GM23338 (cell line): ENCODE measurements around the gene CNTNAP4. TPM values are rescaled to one million over a fixed set of nuclear protein-coding genes. Genes with fewer than 3 reads are reported as not detected.

Experiments
- ATAC-seq: fragments of 200-7000 bp; cut with Tn5 transposase; 3 replicates; pipeline ENCODE4 v1.9.1; 2020
- DNase-seq: peaks from one replicate; pipeline ENCODE4 v3.0.0-alpha.2; 2015; ENCODE audit warnings: low spot score
- H2AFZ ChIP-seq: fragments of 200-600 bp; sonication (generic); 2 replicates; pipeline ENCODE4 v1.8.0; 2016; ENCODE audit warnings: antibody characterized with exemption, mild to moderate bottlenecking, moderate library complexity
- H3F3A ChIP-seq: fragments of 200-600 bp; sonication (generic); replicated peaks from 2 replicates; pipeline ENCODE4 v1.8.0; 2017; ENCODE audit warnings: antibody characterized with exemption, mixed run types, low read depth
- H3K27ac ChIP-seq: fragments of 200-600 bp; sonication (generic); 2 replicates; pipeline ENCODE4 v1.6.1; 2016; ENCODE audit warnings: low read depth
- H3K27me3 ChIP-seq: fragments of 200-600 bp; sonication (generic); 2 replicates; pipeline ENCODE4 v1.8.0; 2016; ENCODE audit warnings: mild to moderate bottlenecking, mixed run types, moderate library complexity; ENCODE audit not compliant: insufficient read depth
- H3K36me3 ChIP-seq: fragments of 200-600 bp; sonication (generic); 2 replicates; pipeline ENCODE4 v1.8.0; 2016; ENCODE audit warnings: mild to moderate bottlenecking; ENCODE audit not compliant: insufficient read depth
- H3K4me1 ChIP-seq: fragments of 200-600 bp; sonication (generic); 2 replicates; pipeline ENCODE4 v1.8.0; 2016; ENCODE audit warnings: mild to moderate bottlenecking, moderate library complexity; ENCODE audit not compliant: insufficient read depth
- H3K4me2 ChIP-seq: fragments of 200-600 bp; sonication (generic); 2 replicates; pipeline ENCODE4 v1.7.1; 2017; ENCODE audit warnings: mixed run types
- H3K4me3 ChIP-seq: fragments of 200-600 bp; sonication (generic); 2 replicates; pipeline ENCODE4 v1.6.1; 2016; ENCODE audit warnings: mixed run types
- H3K79me2 ChIP-seq: fragments of 200-600 bp; sonication (generic); replicated peaks from 2 replicates; pipeline ENCODE4 v1.8.0; 2017; ENCODE audit warnings: mild to moderate bottlenecking; ENCODE audit not compliant: insufficient read depth
- H3K9me2 ChIP-seq: fragments of 200-600 bp; sonication (generic); 2 replicates; pipeline ENCODE4 v1.8.0; 2017; ENCODE audit not compliant: insufficient read depth
- H4K20me1 ChIP-seq: fragments of 200-600 bp; sonication (generic); replicated peaks from 2 replicates; pipeline ENCODE4 v1.8.0; 2017; ENCODE audit warnings: mild to moderate bottlenecking; ENCODE audit not compliant: insufficient read depth
- H3K27ac Mint-ChIP-seq: 2 replicates; pipeline ENCODE4 v1.8.0; 2020; ENCODE audit warnings: inconsistent platforms, mild to moderate bottlenecking, moderate library complexity, mixed read lengths
- H3K27me3 Mint-ChIP-seq: 3 replicates; pipeline ENCODE4 v1.8.0; 2022; ENCODE audit warnings: low read depth, mild to moderate bottlenecking, moderate library complexity, mixed read lengths, inconsistent platforms; ENCODE audit not compliant: insufficient read depth, poor library complexity
- H3K36me3 Mint-ChIP-seq: 3 replicates; pipeline ENCODE4 v1.8.0; 2021; ENCODE audit warnings: low read depth, mild to moderate bottlenecking, inconsistent platforms, moderate library complexity, mixed read lengths
- H3K4me1 Mint-ChIP-seq: 3 replicates; pipeline ENCODE4 v1.8.0; 2020; ENCODE audit warnings: mild to moderate bottlenecking, inconsistent platforms, mixed read lengths
- H3K4me3 Mint-ChIP-seq: 3 replicates; pipeline ENCODE4 v1.8.0; 2021; ENCODE audit warnings: moderate library complexity, mild to moderate bottlenecking, inconsistent platforms, mixed read lengths
- H3K9me3 Mint-ChIP-seq: 3 replicates; pipeline ENCODE4 v1.8.0; 2020; ENCODE audit warnings: moderate library complexity, mild to moderate bottlenecking, inconsistent platforms, mixed read lengths
- CREB1 ChIP-seq: fragments of 250-450 bp; sonication (Bioruptor Pico); IDR thresholded peaks from 2 replicates; pipeline ENCODE4 v1.5.0; 2020; ENCODE audit warnings: low read depth, mild to moderate bottlenecking, moderate library complexity
- EZH2 ChIP-seq: fragments of 200-600 bp; sonication (generic); IDR thresholded peaks from one replicate; pipeline ENCODE4 v1.8.0; 2017; ENCODE audit warnings: antibody characterized with exemption, mild to moderate bottlenecking, low read depth; ENCODE audit not compliant: unreplicated experiment
- EZH2phosphoT487 ChIP-seq: fragments of 200-600 bp; sonication (generic); IDR thresholded peaks from one replicate; pipeline ENCODE4 v1.8.1; 2018; ENCODE audit warnings: antibody characterized with exemption; ENCODE audit not compliant: unreplicated experiment
- JUNB ChIP-seq: IDR thresholded peaks from one replicate; pipeline ENCODE4 v1.6.1; 2016; ENCODE audit warnings: antibody characterized with exemption; ENCODE audit not compliant: unreplicated experiment
- NANOG ChIP-seq: IDR thresholded peaks from 2 replicates; pipeline ENCODE4 v1.6.1; 2016; ENCODE audit warnings: antibody characterized with exemption, borderline replicate concordance
- POLR2AphosphoS5 ChIP-seq: IDR thresholded peaks from 2 replicates; pipeline ENCODE4 v1.6.1; 2016; ENCODE audit warnings: antibody characterized with exemption, low read depth
- STAT1 ChIP-seq: IDR thresholded peaks from one replicate; pipeline ENCODE4 v1.6.1; 2016; ENCODE audit warnings: antibody characterized with exemption; ENCODE audit not compliant: unreplicated experiment
- ZNF114 ChIP-seq: fragments of 250-450 bp; sonication (Bioruptor Pico); IDR thresholded peaks from 2 replicates; pipeline ENCODE4 v1.5.0; 2020; ENCODE audit warnings: mild to moderate bottlenecking, moderate library complexity
- ZNF331 ChIP-seq: fragments of 250-450 bp; sonication (Bioruptor Pico); IDR thresholded peaks from 2 replicates; pipeline ENCODE4 v1.5.0; 2020; ENCODE audit warnings: low read depth, mild to moderate bottlenecking, moderate library complexity
- polyA plus RNA-seq: library from polyadenylated mRNA; unstranded; fragments of >200 nt; fragmentation: Nextera tagmentation; extraction: Ambion mirVana; gene quantifications from 2 replicates; pipeline ENCODE4 v1.2.1, GENCODE V29; 2016
- total RNA-seq: library from RNA; depleted of rRNA; stranded (reverse); fragments of >200 nt; shearing (Covaris generic); gene quantifications from 2 replicates; pipeline ENCODE4 v1.2.3, GENCODE V29; 2014
- TF ChIP-seq, protein P1 (sequence below): IDR thresholded peaks from 2 replicates; pipeline ENCODE4 v1.6.1; 2016; ENCODE audit warnings: antibody characterized with exemption
- TF ChIP-seq, protein P2 (sequence below), 2 experiments: fragments of 200-600 bp in 1 of 2; sonication (generic) in 1 of 2; conservative IDR thresholded peaks; 2 replicates each; pipeline versions ENCODE4 v1.5.1 to v1.6.1; 2016 to 2017; ENCODE audit warnings: antibody characterized with exemption in 2 of 2, low read depth in 2 of 2, mild to moderate bottlenecking in 2 of 2, moderate library complexity in 1 of 2
- TF ChIP-seq, protein P3 (sequence below): IDR thresholded peaks from one replicate; pipeline ENCODE4 v1.6.1; 2018; ENCODE audit warnings: antibody characterized with exemption; ENCODE audit not compliant: unreplicated experiment
- TF ChIP-seq, protein P4 (sequence below): fragments of 250-450 bp; sonication (Bioruptor Pico); IDR thresholded peaks from 2 replicates; pipeline ENCODE4 v1.5.0; 2020; ENCODE audit warnings: mild to moderate bottlenecking, moderate library complexity

Gene CNTNAP4
- total and polyA plus RNA-seq, 2 experiments from 2014 or later, result not detected

DNA sequence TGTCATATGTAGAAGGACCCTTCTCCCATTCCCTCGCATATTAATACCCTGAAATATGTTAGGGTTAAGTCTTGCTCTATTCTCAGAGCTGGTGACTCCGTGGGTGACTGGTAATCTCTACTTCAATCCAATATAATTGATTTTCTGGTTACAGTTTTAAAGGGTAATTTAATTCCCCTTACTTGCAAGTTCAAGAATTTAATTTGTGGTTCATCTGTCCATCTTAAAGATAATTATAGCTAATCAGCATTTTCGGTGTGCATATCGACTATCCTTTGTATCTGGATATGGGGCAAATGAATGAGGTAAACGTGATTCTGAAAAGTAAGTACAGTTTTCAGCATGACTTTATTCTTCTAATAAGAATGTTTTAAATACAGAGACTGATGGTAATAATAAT lies 250.0 kb downstream of the CNTNAP4 start:
- Mint-ChIP-seq H3K9me3 (peaks cover 70% of the 10 kb centered on the region), H3K4me1 (no peaks in the 10 kb centered on the region), H3K4me3 (no peak overlapping the region), H3K27me3 (no peaks in the 10 kb centered on the region), H3K27ac (no peak overlapping the region), H3K36me3 (0 out of 3 replicates have a peak, but pooled peaks cover under 1% of the 10 kb centered on the region)
- Histone ChIP-seq H3K4me3 (no peak overlapping the region), H2AFZ (no peak overlapping the region), H3K4me2 (no peak overlapping the region), H3K27ac (no peak overlapping the region), H3K79me2 (no peaks in the 10 kb centered on the region), H3K9me2 (no peaks in the 10 kb centered on the region), H3F3A (no peaks in the 10 kb centered on the region), H3K4me1 (no peaks in the 10 kb centered on the region), H3K27me3 (no peaks in the 10 kb centered on the region), H3K36me3 (no peaks in the 10 kb centered on the region), H4K20me1 (no peaks in the 10 kb centered on the region)
- ATAC-seq (no peak), DNase-seq (no peak)
- TF ChIP-seq JUNB (no peak), EZH2phosphoT487 (no peak), POLR2AphosphoS5 (no peak), ZNF114 (CRISPR knock-in tag) (no peak), NANOG (no peak), ZNF331 (CRISPR knock-in tag) (no peak), STAT1 (no peak), CREB1 (CRISPR knock-in tag) (no peak), EZH2 (no peak)
- TF ChIP-seq, protein P1, sequence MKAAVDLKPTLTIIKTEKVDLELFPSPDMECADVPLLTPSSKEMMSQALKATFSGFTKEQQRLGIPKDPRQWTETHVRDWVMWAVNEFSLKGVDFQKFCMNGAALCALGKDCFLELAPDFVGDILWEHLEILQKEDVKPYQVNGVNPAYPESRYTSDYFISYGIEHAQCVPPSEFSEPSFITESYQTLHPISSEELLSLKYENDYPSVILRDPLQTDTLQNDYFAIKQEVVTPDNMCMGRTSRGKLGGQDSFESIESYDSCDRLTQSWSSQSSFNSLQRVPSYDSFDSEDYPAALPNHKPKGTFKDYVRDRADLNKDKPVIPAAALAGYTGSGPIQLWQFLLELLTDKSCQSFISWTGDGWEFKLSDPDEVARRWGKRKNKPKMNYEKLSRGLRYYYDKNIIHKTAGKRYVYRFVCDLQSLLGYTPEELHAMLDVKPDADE, result no peak
- TF ChIP-seq, protein P2, sequence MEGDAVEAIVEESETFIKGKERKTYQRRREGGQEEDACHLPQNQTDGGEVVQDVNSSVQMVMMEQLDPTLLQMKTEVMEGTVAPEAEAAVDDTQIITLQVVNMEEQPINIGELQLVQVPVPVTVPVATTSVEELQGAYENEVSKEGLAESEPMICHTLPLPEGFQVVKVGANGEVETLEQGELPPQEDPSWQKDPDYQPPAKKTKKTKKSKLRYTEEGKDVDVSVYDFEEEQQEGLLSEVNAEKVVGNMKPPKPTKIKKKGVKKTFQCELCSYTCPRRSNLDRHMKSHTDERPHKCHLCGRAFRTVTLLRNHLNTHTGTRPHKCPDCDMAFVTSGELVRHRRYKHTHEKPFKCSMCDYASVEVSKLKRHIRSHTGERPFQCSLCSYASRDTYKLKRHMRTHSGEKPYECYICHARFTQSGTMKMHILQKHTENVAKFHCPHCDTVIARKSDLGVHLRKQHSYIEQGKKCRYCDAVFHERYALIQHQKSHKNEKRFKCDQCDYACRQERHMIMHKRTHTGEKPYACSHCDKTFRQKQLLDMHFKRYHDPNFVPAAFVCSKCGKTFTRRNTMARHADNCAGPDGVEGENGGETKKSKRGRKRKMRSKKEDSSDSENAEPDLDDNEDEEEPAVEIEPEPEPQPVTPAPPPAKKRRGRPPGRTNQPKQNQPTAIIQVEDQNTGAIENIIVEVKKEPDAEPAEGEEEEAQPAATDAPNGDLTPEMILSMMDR (conservative IDR thresholded peaks at IDR 0.05; ENCODE audit: low read depth in 2 of 2), result no peak
- TF ChIP-seq, protein P3, sequence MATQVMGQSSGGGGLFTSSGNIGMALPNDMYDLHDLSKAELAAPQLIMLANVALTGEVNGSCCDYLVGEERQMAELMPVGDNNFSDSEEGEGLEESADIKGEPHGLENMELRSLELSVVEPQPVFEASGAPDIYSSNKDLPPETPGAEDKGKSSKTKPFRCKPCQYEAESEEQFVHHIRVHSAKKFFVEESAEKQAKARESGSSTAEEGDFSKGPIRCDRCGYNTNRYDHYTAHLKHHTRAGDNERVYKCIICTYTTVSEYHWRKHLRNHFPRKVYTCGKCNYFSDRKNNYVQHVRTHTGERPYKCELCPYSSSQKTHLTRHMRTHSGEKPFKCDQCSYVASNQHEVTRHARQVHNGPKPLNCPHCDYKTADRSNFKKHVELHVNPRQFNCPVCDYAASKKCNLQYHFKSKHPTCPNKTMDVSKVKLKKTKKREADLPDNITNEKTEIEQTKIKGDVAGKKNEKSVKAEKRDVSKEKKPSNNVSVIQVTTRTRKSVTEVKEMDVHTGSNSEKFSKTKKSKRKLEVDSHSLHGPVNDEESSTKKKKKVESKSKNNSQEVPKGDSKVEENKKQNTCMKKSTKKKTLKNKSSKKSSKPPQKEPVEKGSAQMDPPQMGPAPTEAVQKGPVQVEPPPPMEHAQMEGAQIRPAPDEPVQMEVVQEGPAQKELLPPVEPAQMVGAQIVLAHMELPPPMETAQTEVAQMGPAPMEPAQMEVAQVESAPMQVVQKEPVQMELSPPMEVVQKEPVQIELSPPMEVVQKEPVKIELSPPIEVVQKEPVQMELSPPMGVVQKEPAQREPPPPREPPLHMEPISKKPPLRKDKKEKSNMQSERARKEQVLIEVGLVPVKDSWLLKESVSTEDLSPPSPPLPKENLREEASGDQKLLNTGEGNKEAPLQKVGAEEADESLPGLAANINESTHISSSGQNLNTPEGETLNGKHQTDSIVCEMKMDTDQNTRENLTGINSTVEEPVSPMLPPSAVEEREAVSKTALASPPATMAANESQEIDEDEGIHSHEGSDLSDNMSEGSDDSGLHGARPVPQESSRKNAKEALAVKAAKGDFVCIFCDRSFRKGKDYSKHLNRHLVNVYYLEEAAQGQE, result no peak
- TF ChIP-seq, protein P4, sequence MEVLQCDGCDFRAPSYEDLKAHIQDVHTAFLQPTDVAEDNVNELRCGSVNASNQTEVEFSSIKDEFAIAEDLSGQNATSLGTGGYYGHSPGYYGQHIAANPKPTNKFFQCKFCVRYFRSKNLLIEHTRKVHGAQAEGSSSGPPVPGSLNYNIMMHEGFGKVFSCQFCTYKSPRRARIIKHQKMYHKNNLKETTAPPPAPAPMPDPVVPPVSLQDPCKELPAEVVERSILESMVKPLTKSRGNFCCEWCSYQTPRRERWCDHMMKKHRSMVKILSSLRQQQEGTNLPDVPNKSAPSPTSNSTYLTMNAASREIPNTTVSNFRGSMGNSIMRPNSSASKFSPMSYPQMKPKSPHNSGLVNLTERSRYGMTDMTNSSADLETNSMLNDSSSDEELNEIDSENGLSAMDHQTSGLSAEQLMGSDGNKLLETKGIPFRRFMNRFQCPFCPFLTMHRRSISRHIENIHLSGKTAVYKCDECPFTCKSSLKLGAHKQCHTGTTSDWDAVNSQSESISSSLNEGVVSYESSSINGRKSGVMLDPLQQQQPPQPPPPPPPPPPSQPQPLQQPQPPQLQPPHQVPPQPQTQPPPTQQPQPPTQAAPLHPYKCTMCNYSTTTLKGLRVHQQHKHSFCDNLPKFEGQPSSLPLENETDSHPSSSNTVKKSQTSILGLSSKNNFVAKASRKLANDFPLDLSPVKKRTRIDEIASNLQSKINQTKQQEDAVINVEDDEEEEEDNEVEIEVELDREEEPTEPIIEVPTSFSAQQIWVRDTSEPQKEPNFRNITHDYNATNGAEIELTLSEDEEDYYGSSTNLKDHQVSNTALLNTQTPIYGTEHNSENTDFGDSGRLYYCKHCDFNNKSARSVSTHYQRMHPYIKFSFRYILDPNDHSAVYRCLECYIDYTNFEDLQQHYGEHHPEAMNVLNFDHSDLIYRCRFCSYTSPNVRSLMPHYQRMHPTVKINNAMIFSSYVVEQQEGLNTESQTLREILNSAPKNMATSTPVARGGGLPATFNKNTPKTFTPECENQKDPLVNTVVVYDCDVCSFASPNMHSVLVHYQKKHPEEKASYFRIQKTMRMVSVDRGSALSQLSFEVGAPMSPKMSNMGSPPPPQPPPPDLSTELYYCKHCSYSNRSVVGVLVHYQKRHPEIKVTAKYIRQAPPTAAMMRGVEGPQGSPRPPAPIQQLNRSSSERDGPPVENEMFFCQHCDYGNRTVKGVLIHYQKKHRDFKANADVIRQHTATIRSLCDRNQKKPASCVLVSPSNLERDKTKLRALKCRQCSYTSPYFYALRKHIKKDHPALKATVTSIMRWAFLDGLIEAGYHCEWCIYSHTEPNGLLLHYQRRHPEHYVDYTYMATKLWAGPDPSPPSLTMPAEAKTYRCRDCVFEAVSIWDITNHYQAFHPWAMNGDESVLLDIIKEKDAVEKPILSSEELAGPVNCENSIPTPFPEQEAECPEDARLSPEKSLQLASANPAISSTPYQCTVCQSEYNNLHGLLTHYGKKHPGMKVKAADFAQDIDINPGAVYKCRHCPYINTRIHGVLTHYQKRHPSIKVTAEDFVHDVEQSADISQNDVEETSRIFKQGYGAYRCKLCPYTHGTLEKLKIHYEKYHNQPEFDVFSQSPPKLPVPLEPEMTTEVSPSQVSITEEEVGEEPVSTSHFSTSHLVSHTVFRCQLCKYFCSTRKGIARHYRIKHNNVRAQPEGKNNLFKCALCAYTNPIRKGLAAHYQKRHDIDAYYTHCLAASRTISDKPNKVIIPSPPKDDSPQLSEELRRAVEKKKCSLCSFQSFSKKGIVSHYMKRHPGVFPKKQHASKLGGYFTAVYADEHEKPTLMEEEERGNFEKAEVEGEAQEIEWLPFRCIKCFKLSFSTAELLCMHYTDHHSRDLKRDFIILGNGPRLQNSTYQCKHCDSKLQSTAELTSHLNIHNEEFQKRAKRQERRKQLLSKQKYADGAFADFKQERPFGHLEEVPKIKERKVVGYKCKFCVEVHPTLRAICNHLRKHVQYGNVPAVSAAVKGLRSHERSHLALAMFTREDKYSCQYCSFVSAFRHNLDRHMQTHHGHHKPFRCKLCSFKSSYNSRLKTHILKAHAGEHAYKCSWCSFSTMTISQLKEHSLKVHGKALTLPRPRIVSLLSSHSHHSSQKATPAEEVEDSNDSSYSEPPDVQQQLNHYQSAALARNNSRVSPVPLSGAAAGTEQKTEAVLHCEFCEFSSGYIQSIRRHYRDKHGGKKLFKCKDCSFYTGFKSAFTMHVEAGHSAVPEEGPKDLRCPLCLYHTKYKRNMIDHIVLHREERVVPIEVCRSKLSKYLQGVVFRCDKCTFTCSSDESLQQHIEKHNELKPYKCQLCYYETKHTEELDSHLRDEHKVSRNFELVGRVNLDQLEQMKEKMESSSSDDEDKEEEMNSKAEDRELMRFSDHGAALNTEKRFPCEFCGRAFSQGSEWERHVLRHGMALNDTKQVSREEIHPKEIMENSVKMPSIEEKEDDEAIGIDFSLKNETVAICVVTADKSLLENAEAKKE, result no peak
